ENCODE measurements around the gene LRRC26. TPM values are rescaled to one million over a fixed set of nuclear protein-coding genes. Genes with fewer than 3 reads are reported as not detected.

LRRC26 gene
- total RNA-seq, 5 donors from 2014 or later (not counting 1 experiment from before 2014, with no cell fraction given), result not detected

DNA sequence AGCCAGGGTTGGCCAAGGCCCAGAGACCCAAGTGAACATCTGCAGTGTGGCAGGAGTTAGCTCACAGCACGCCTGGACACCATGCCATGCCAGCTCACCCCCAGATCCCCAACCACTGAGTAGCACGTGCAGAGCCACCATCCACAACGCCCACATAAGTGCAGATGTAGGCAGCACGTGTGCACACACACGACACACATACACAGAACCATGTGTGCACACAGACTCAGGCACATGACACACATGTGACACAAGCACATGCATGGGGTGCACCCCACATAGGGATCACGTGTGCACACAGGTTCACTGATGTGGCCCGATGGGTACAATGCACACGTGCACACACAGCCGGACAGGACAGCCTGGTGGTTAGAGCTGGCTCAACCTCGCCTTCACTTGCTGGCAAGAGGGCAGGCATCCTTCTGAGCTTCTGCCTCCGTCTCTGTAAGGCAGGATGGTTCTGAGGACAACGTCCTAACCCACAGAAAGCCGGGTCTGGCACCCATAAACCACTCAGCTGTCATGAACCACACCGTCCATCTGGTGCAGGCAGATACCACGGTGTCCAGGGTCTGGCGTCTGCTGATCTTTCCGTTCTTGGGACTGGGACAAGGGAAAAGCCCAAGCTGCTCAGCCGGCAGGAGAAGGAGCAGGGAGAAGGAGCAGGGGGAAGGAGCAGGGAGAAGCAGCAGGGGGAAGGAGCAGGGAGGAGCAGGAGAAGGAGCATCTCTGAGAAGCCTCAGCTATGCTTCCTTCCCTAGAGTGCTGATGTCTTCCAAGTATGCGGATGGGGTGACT lies 12.0 kb downstream of the LRRC26 start:
- H3K36me3 Mint-ChIP-seq, result no peaks in the 10 kb centered on the region
- peak overlapping the region in 1 of 3 donors; percentile 56 for H3K4me3 Mint-ChIP-seq
- H3K27ac Mint-ChIP-seq, result no peak overlapping the region
- no peak overlapping the region for H3K27ac ChIP-seq (ENCODE audit: low read length)
- ChIA-PET POLR2A (no interaction called here), CTCF (no interaction called here)
- peaks cover 5 to 83% of the 10 kb centered on the region in 2 experiments for H3K27me3 ChIP-seq (replicated peaks in 1 of 2; ENCODE audit: control insufficient read depth in 2 of 2, extremely low read depth in 1 of 2, insufficient read depth in 2 of 2, low read length in 1 of 2)
- H3K27me3 Mint-ChIP-seq, result peaks cover 30 to 53% of the 10 kb centered on the region in 2 donors
- H3K9me3 ChIP-seq, result no peaks in the 10 kb centered on the region
- no peaks in the 10 kb centered on the region for H3K36me3 ChIP-seq (ENCODE audit: control insufficient read depth in 2 of 2, extremely low read depth in 1 of 2, insufficient read depth in 1 of 2, low read length in 1 of 2)
- H3K9me3 Mint-ChIP-seq, result no peaks in the 10 kb centered on the region
- H3K4me1 Mint-ChIP-seq, result peaks cover 14 to 27% (median 18%) of the 10 kb centered on the region in 3 donors
- no peak for ATAC-seq (replicated peaks in 1 of 4)
- DNase-seq, result no peak
- no peak overlapping the region for H3K4me3 ChIP-seq (ENCODE audit: control insufficient read depth in 1 of 2, extremely low read depth in 1 of 2, low read length in 1 of 2)
- 60% methylated on average over 18 of the region's 19 CpGs for WGBS (ENCODE audit: insufficient coverage)
- peaks cover 0 to 39% of the 10 kb centered on the region in 2 experiments for H3K4me1 ChIP-seq (ENCODE audit: control insufficient read depth in 1 of 2, extremely low read depth in 1 of 2, insufficient read depth in 2 of 2, low read length in 2 of 2)

- WGBS (ENCODE audit: insufficient coverage), result 9% methylated on average over 59 of the region's 65 CpGs
- Histone ChIP-seq H3K4me3 (ENCODE audit: control insufficient read depth in 1 of 2, extremely low read depth in 1 of 2, low read length in 1 of 2) (peak overlapping the region; percentile 29 to 40), H3K9me3 (no peaks in the 10 kb centered on the region), H3K27ac (ENCODE audit: low read length) (no peak overlapping the region), H3K36me3 (ENCODE audit: control insufficient read depth in 2 of 2, extremely low read depth in 1 of 2, insufficient read depth in 1 of 2, low read length in 1 of 2) (no peaks in the 10 kb centered on the region), H3K4me1 (ENCODE audit: control insufficient read depth in 1 of 2, extremely low read depth in 1 of 2, insufficient read depth in 2 of 2, low read length in 2 of 2) (peaks cover 0 to 31% of the 10 kb centered on the region in 2 experiments), H3K27me3 (replicated peaks in 1 of 2; ENCODE audit: control insufficient read depth in 2 of 2, extremely low read depth in 1 of 2, insufficient read depth in 2 of 2, low read length in 1 of 2) (peaks cover 5 to 74% of the 10 kb centered on the region in 2 experiments)
- CTCF ChIA-PET, result no interaction called here
- H3K9me3 Mint-ChIP-seq, result no peaks in the 10 kb centered on the region
- ATAC-seq (replicated peaks in 1 of 4) (peak; percentile 72 to 77 (median 76)), DNase-seq (peak in 33 of 35 experiments; percentile 5 to 72 (median 35))
- POLR2A ChIA-PET, result no interaction called here
- H3K27ac Mint-ChIP-seq, result no peak overlapping the region
- peaks cover 14 to 26% (median 17%) of the 10 kb centered on the region in 3 donors for H3K4me1 Mint-ChIP-seq
- no peaks in the 10 kb centered on the region for H3K36me3 Mint-ChIP-seq
- peak overlapping the region; percentile 46 to 57 (median 56) for H3K4me3 Mint-ChIP-seq
- peaks cover 28 to 50% of the 10 kb centered on the region in 2 donors for H3K27me3 Mint-ChIP-seq
Observed at GRCh38 chr9:137156567-137157375, 13.1 kb downstream of the LRRC26 start.

- Mint-ChIP-seq H3K27me3 (peaks cover 13 to 26% of the 10 kb centered on the region in 2 donors), H3K4me1 (peaks cover 2 to 13% (median 7%) of the 10 kb centered on the region in 3 donors), H3K4me3 (no peak overlapping the region), H3K36me3 (no peaks in the 10 kb centered on the region), H3K27ac (no peak overlapping the region), H3K9me3 (no peaks in the 10 kb centered on the region)
- ChIA-PET POLR2A (no interaction called here), CTCF (no interaction called here)
- H3K4me3 ChIP-seq (ENCODE audit: control insufficient read depth in 1 of 2, extremely low read depth in 1 of 2, low read length in 1 of 2), result no peak overlapping the region
- peaks cover 0 to 27% of the 10 kb centered on the region in 2 experiments for H3K4me1 ChIP-seq (ENCODE audit: control insufficient read depth in 1 of 2, extremely low read depth in 1 of 2, insufficient read depth in 2 of 2, low read length in 2 of 2)
- WGBS (ENCODE audit: insufficient coverage), result 90% methylated on average over 7 of the region's 7 CpGs
- no peak for DNase-seq
- no peaks in the 10 kb centered on the region for H3K36me3 ChIP-seq (ENCODE audit: control insufficient read depth in 2 of 2, extremely low read depth in 1 of 2, insufficient read depth in 1 of 2, low read length in 1 of 2)
- H3K9me3 ChIP-seq, result no peaks in the 10 kb centered on the region
- peaks cover 4 to 63% of the 10 kb centered on the region in 2 experiments for H3K27me3 ChIP-seq (replicated peaks in 1 of 2; ENCODE audit: control insufficient read depth in 2 of 2, extremely low read depth in 1 of 2, insufficient read depth in 2 of 2, low read length in 1 of 2)
- H3K27ac ChIP-seq (ENCODE audit: low read length), result no peak overlapping the region
- no peak for ATAC-seq (replicated peaks in 1 of 4)
Observed at GRCh38 chr9:137152844-137153405, 16.9 kb downstream of the LRRC26 start.

- H3K9me3 ChIP-seq, result no peaks in the 10 kb centered on the region
- POLR2A ChIA-PET, result interaction anchor here in 1 of 2 donors (1.0 to 1.1 kb wide), 2 partner anchors 18 to 20 kb away, joined by 7 to 15 read pairs; no protein-coding TSS in a partner anchor
- H3K4me3 ChIP-seq (ENCODE audit: control insufficient read depth in 1 of 2, extremely low read depth in 1 of 2, low read length in 1 of 2), result no peak overlapping the region
- H3K4me1 Mint-ChIP-seq, result peaks cover 0 to 2% (median 0%) of the 10 kb centered on the region in 3 donors
- no peak overlapping the region for H3K27ac ChIP-seq (ENCODE audit: low read length)
- H3K36me3 ChIP-seq (ENCODE audit: control insufficient read depth in 2 of 2, extremely low read depth in 1 of 2, insufficient read depth in 1 of 2, low read length in 1 of 2), result no peaks in the 10 kb centered on the region
- H3K27me3 ChIP-seq (replicated peaks in 1 of 2; ENCODE audit: control insufficient read depth in 2 of 2, extremely low read depth in 1 of 2, insufficient read depth in 2 of 2, low read length in 1 of 2), result peaks cover 0 to 59% of the 10 kb centered on the region in 2 experiments
- WGBS (ENCODE audit: insufficient coverage), result 23% methylated on average over 13 of the region's 34 CpGs
- CTCF ChIA-PET, result interaction anchor here (0.6 to 0.7 kb wide), 5 partner anchors 21 to 468 kb away, joined by 3 to 5 read pairs (median 3); partner anchors contain the start of genes EHMT1 (in 1 of the 2) and MAN1B1 (in 1 of the 2)
- DNase-seq (peak in 1 of 35 experiments; percentile 61), ATAC-seq (replicated peaks in 1 of 4) (peak in 3 of 4 experiments; percentile 31 to 44 (median 38))
- H3K27ac Mint-ChIP-seq, result no peak overlapping the region
- peaks cover 9 to 18% of the 10 kb centered on the region in 2 donors for H3K27me3 Mint-ChIP-seq
- no peaks in the 10 kb centered on the region for H3K36me3 Mint-ChIP-seq
- H3K4me3 Mint-ChIP-seq, result no peak overlapping the region
- no peaks in the 10 kb centered on the region for H3K9me3 Mint-ChIP-seq
- H3K4me1 ChIP-seq (ENCODE audit: control insufficient read depth in 1 of 2, extremely low read depth in 1 of 2, insufficient read depth in 2 of 2, low read length in 2 of 2), result peaks cover 0 to 7% of the 10 kb centered on the region in 2 experiments
Observed at GRCh38 chr9:137150617-137151457, 19.0 kb downstream of the LRRC26 start.

- no peaks in the 10 kb centered on the region for H3K9me3 ChIP-seq
- Mint-ChIP-seq H3K9me3 (no peaks in the 10 kb centered on the region), H3K4me1 (peaks cover 0 to 2% (median 0%) of the 10 kb centered on the region in 3 donors), H3K27me3 (peaks cover 7 to 12% of the 10 kb centered on the region in 2 donors), H3K27ac (no peak overlapping the region), H3K4me3 (no peak overlapping the region), H3K36me3 (no peaks in the 10 kb centered on the region)
- H3K4me3 ChIP-seq (ENCODE audit: control insufficient read depth in 1 of 2, extremely low read depth in 1 of 2, low read length in 1 of 2), result no peak overlapping the region
- DNase-seq, result no peak
- POLR2A ChIA-PET, result interaction anchor here in 1 of 2 donors (1.0 kb wide), 1 partner anchor 21 kb away, joined by 15 read pairs; no protein-coding TSS in a partner anchor
- CTCF ChIA-PET, result interaction anchor here in 1 of 2 donors (0.7 kb wide), 1 partner anchor 20 kb away, joined by 5 read pairs; no protein-coding TSS in a partner anchor
- H3K27me3 ChIP-seq (replicated peaks in 1 of 2; ENCODE audit: control insufficient read depth in 2 of 2, extremely low read depth in 1 of 2, insufficient read depth in 2 of 2, low read length in 1 of 2), result peaks cover 0 to 55% of the 10 kb centered on the region in 2 experiments
- WGBS (ENCODE audit: insufficient coverage), result 71% methylated on average over 4 of the region's 20 CpGs
- H3K27ac ChIP-seq (ENCODE audit: low read length), result no peak overlapping the region
- peaks cover 0 to 6% of the 10 kb centered on the region in 2 experiments for H3K4me1 ChIP-seq (ENCODE audit: control insufficient read depth in 1 of 2, extremely low read depth in 1 of 2, insufficient read depth in 2 of 2, low read length in 2 of 2)
- no peaks in the 10 kb centered on the region for H3K36me3 ChIP-seq (ENCODE audit: control insufficient read depth in 2 of 2, extremely low read depth in 1 of 2, insufficient read depth in 1 of 2, low read length in 1 of 2)
- ATAC-seq (replicated peaks in 1 of 4), result no peak
Observed at GRCh38 chr9:137149942-137150616, 19.8 kb downstream of the LRRC26 start.
